Ishikawa (cell line): Measurements from ENCODE around the gene SH3RF2.

Source experiments
- CEBPB ChIP-seq: IDR thresholded peaks from 2 replicates; pipeline ENCODE4 v1.6.1; 2012
- CREB1 ChIP-seq: IDR thresholded peaks from 2 replicates; pipeline ENCODE4 v1.6.1; 2012; ENCODE audit warnings: low read depth
- EGR1 ChIP-seq: IDR thresholded peaks from 2 replicates; pipeline ENCODE4 v1.6.1; 2012
- EP300 ChIP-seq: IDR thresholded peaks from 2 replicates; pipeline ENCODE4 v1.6.1; 2012; ENCODE audit warnings: borderline replicate concordance
- FOXM1 ChIP-seq: IDR thresholded peaks from 2 replicates; pipeline ENCODE4 v1.6.1; 2012; ENCODE audit warnings: low read depth, borderline replicate concordance
- NFIC ChIP-seq: IDR thresholded peaks from 2 replicates; pipeline ENCODE4 v1.6.1; 2012
- RAD21 ChIP-seq: IDR thresholded peaks from 2 replicates; pipeline ENCODE4 v1.6.1; 2012; ENCODE audit warnings: low read depth
- REST ChIP-seq: IDR thresholded peaks from 2 replicates; pipeline ENCODE4 v1.6.1; 2012; ENCODE audit warnings: low read depth, mild to moderate bottlenecking
- TAF1 ChIP-seq: IDR thresholded peaks from 2 replicates; pipeline ENCODE4 v1.6.1; 2012; ENCODE audit warnings: low read depth, mild to moderate bottlenecking
- TCF12 ChIP-seq: IDR thresholded peaks from 2 replicates; pipeline ENCODE4 v1.6.1; 2012; ENCODE audit warnings: low read depth
- TEAD4 ChIP-seq: IDR thresholded peaks from 2 replicates; pipeline ENCODE4 v1.6.1; 2012
- YY1 ChIP-seq: IDR thresholded peaks from 2 replicates; pipeline ENCODE4 v1.6.1; 2012; ENCODE audit warnings: low read depth
- ZBTB7A ChIP-seq: IDR thresholded peaks from 2 replicates; pipeline ENCODE4 v1.6.1; 2012; ENCODE audit warnings: low read depth
- TF ChIP-seq, protein P1 (sequence below): IDR thresholded peaks from 2 replicates; pipeline ENCODE4 v1.6.1; 2012
- TF ChIP-seq, protein P2 (sequence below): IDR thresholded peaks from 2 replicates; pipeline ENCODE4 v1.6.1; 2012

The SH3RF2 gene

DNA sequence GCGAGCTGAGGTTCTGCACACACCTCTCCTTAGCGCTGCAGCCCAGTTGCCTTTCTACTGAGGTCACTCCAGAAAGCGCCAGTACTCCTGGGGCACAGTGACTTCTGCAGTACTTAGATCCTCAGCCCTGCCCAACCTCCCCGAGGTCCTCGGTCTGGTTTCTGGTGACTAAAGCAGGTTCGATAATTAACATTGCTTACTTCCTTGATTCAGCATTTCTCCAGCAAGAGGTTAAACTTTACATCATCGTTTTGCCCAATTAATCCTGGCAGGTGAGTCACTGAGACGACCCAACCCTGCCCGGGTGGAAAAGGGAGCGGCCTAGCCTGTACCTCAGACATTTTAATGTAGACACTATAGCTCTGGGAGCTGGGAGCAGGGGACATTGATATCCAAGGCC lies 91.4 kb downstream of the SH3RF2 start:
- TF ChIP-seq NFIC (peak; percentile 31; the same call in 1 of the 2 replicates), FOXM1 (no peak), CREB1 (no peak), REST (no peak), TEAD4 (no peak), EGR1 (no peak), YY1 (no peak), TAF1 (no peak), ZBTB7A (no peak), RAD21 (no peak), EP300 (peak; percentile 48; the same call in 1 of the 2 replicates), CEBPB (peak; percentile 74), TCF12 (peak; percentile 64; the same call in 1 of the 2 replicates)
- TF ChIP-seq, protein P1, sequence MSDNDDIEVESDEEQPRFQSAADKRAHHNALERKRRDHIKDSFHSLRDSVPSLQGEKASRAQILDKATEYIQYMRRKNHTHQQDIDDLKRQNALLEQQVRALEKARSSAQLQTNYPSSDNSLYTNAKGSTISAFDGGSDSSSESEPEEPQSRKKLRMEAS = no peak; the same call in 1 of the 2 replicates
- TF ChIP-seq, protein P2, sequence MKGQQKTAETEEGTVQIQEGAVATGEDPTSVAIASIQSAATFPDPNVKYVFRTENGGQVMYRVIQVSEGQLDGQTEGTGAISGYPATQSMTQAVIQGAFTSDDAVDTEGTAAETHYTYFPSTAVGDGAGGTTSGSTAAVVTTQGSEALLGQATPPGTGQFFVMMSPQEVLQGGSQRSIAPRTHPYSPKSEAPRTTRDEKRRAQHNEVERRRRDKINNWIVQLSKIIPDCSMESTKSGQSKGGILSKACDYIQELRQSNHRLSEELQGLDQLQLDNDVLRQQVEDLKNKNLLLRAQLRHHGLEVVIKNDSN = no peak

GRCh38 chr5:146032911-146033310 lies 96.5 kb downstream of the SH3RF2 start:
- TF ChIP-seq CEBPB (no peak), ZBTB7A (no peak), CREB1 (no peak), TAF1 (no peak), YY1 (no peak), TEAD4 (no peak), REST (no peak), EGR1 (no peak), FOXM1 (no peak)
- TF ChIP-seq, protein P1 = no peak

GRCh38 chr5:146034127-146034526 lies 97.7 kb downstream of the SH3RF2 start:
- TF ChIP-seq YY1 (no peak), RAD21 (no peak), CREB1 (no peak), CEBPB (no peak)
- TF ChIP-seq, protein P1 = no peak

DNA sequence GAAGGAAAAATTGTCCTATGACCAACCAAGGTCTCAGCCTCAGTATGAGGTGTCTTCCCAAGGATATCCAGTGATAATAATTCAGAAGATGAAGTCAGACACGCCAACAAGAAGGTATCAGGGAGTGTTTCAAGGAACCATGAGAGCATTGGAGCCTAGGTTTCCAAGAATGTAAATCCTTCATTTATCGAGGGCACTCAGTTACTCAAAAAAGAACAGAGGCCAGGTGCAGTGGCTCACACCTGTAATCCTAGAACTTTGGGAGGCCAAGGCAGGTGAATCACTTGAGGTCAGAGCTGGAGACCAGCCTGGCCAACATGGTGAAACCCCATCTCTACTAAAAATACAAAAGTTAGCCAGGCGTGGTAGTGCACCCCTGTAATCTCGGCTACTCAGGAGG lies 98.2 kb downstream of the SH3RF2 start:
- TF ChIP-seq, protein P1 = no peak
- no peak for TF ChIP-seq TEAD4

DNA sequence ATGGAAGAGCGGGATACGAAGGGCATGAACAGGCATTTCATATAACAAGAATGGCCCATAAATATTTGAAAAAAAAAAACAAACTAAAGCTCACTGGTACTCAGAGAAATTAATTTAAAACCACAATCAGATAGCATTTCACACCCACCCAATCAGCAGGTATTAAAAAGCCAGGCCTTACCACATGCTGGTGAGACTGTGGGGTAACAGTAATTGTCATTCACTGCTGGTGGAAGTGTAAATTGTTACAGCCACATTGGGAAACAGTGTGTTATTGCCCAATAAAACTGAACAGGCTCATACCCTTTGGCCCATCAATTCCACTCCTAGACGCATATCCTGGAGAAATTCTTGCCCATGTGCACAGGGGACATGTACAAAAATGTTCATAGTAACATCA lies 103.0 kb downstream of the SH3RF2 start:
- TF ChIP-seq RAD21 = no peak
- no peak for TF ChIP-seq YY1
- no peak for TF ChIP-seq FOXM1

GRCh38 chr5:146040527-146040926 lies 104.1 kb downstream of the SH3RF2 start:
- TF ChIP-seq CREB1 (no peak), YY1 (no peak), ZBTB7A (no peak), NFIC (no peak), TCF12 (no peak), CEBPB (no peak)
- TF ChIP-seq, protein P2 = no peak
